RWPE1 (cell line): ENCODE results near the gene SERPINB11.

Source experiments
- CTCF ChIA-PET: fragments of 350-600 bp; sonication (Branson Sonifier 250); formaldehyde crosslinking; extraction: SDS; loops from one replicate; lab custom pipeline; 2021; lab: Yijun Ruan, JAX
- POLR2A ChIA-PET: fragments of 400-600 bp; formaldehyde crosslinking; extraction: SDS; loops from one replicate; lab custom pipeline; 2020; ENCODE audit warnings: antibody characterized with exemption; ENCODE audit not compliant: low non-redundant PET; lab: Yijun Ruan, JAX
- DNase-seq: peaks from one replicate; pipeline ENCODE4 v3.0.0; 2012; ENCODE audit warnings: low spot score
- H3K27ac ChIP-seq: fragments of 450-650 bp; 2 replicates; pipeline ENCODE4 v1.5.1; 2017
- CTCF ChIP-seq: fragments of 450-650 bp; conservative IDR thresholded peaks from 2 replicates; pipeline ENCODE4 v1.5.1; 2017; ENCODE audit warnings: low read depth, mild to moderate bottlenecking

Gene SERPINB11

DNA sequence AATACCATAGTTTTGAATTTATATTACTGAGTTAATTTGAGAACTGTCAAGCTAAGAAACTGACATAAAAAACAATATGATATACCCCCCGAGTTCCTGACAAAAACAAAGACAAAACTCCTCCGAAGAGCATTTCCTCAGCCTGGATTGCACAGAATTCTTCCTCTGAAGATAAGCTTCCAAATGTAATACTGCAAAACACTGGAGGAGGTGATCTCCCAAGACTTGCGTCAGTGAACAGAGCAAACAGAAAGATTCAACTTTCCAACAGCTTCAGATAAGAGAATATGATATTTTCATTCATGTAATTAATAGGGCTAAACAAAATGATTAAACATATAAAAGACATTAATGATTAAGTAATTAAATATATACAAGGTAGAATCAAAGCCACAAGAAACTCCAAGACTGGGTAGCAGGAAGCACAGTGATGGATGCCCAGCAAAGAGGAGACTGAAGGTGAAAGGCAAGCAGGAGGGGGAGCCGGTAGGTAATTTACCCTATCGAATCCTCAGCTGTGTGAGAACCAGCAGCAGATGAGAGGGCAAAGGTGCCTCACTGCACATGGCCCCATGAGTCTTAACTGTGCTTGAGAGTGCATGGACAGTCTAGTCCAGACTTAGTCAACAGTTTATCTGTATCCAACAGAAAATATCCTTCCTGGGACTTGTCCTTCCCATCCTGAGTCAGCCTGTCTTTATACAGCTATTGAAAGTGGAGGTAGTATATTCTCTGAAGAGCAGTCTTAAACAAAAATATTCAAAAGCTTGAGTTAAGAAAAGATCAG lies 22.7 kb upstream of the SERPINB11 start:
- POLR2A ChIA-PET, result no interaction called here
- DNase-seq, result no peak
- no peak overlapping the region for H3K27ac ChIP-seq
- CTCF ChIA-PET, result no interaction called here
- TF ChIP-seq CTCF, result no peak

- TF ChIP-seq CTCF, result no peak
- H3K27ac ChIP-seq, result peak overlapping the region; percentile 82; the same call in 1 of the 2 replicates
- ChIA-PET CTCF (interaction anchor here (0.5 to 0.7 kb wide), 2 partner anchors 95 to 169 kb away, joined by 3 to 5 read pairs; partner anchors contain the start of gene SERPINB13), POLR2A (interaction anchor here (0.6 kb wide), 1 partner anchor 93 kb away, joined by 4 read pairs; no protein-coding TSS in a partner anchor)
- DNase-seq, result no peak
Observed at GRCh38 chr18:63681449-63682340, 21.1 kb upstream of the SERPINB11 start.

DNA sequence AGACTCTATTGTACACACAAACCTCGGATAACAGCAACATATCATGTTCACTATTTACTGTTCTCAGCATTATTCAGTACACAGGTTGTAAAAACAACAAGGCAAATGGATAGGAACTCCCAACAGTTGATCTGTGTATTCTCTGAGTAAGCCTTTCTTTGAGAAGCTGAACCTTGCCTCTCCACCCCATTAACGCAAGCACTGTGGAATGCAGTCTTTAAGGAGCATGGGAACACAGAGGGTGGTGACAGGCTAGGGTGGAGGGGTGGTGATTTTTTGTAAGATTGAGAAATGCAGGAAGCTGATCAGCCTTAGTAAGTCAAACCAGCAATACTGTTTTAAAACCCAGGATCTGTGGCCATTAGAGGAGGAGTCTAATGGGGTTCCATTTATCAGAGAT lies 19.6 kb upstream of the SERPINB11 start:
- CTCF ChIA-PET, result interaction anchor here (0.6 kb wide), 1 partner anchor 58 kb away, joined by 3 read pairs; no protein-coding TSS in a partner anchor
- peak; percentile 89 for DNase-seq
- POLR2A ChIA-PET, result no interaction called here
- TF ChIP-seq CTCF, result no peak
- peak overlapping the region; percentile 82; the same call in 1 of the 2 replicates for H3K27ac ChIP-seq

GRCh38 chr18:63683890-63684289 lies 18.9 kb upstream of the SERPINB11 start:
- ChIA-PET POLR2A (no interaction called here), CTCF (interaction anchor here (0.6 kb wide), 1 partner anchor 58 kb away, joined by 3 read pairs; no protein-coding TSS in a partner anchor)
- TF ChIP-seq CTCF, result no peak

DNA sequence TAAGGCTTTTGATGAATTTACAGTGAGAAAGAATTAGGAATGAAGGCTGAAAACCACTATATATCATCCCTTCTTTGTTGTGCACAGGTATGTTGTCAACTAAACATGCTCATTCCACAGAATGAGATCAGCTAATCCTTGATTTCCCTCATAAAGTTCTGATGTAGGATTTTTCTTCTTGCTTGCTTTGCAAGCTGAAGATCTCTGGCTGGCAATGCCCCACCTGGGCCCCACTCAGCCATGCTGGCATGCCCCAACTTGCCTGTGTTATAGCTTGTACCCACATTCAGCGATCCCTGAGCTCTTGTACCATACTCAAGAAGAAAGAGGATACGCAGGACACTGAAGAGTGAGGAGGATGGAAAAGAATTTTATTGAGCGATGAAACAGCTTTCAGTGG lies 18.0 kb upstream of the SERPINB11 start:
- POLR2A ChIA-PET, result no interaction called here
- H3K27ac ChIP-seq, result no peak overlapping the region
- no peak for DNase-seq
- CTCF ChIA-PET, result no interaction called here
- TF ChIP-seq CTCF, result no peak

More at GRCh38 chr18:63683890-63684289, 18.9 kb upstream of the SERPINB11 start:
- H3K27ac ChIP-seq, result peak overlapping the region; percentile 59; the same call in 1 of the 2 replicates
- no peak for DNase-seq

- TF ChIP-seq CTCF, result no peak
- CTCF ChIA-PET, result no interaction called here
- POLR2A ChIA-PET, result no interaction called here
- DNase-seq, result no peak
- no peak overlapping the region for H3K27ac ChIP-seq
Observed at GRCh38 chr18:63686871-63687270, 15.9 kb upstream of the SERPINB11 start.
